Left renal pelvis (tissue), 4 donors: ENCODE data around the gene CYP26A1. TPM values are rescaled to one million over a fixed set of nuclear protein-coding genes. Genes with fewer than 3 reads are reported as not detected.

Source experiments
- DNase-seq, 4 donors: peaks; one replicate each; pipeline ENCODE4 v3.0.0-alpha.2; 2013; ENCODE audit warnings: low read depth in 4 of 4, low spot score in 3 of 4
- polyA plus RNA-seq, 4 donors: library from polyadenylated mRNA; unstranded; fragments of 120-200 nt; gene quantifications; one replicate each; pipeline ENCODE4 v1.2.1, GENCODE V29; 2013; ENCODE audit not compliant: insufficient read length in 4 of 4

The CYP26A1 gene
- polyA plus RNA-seq, 4 donors: 0.14 to 0.37 TPM; not detected in 2

DNA sequence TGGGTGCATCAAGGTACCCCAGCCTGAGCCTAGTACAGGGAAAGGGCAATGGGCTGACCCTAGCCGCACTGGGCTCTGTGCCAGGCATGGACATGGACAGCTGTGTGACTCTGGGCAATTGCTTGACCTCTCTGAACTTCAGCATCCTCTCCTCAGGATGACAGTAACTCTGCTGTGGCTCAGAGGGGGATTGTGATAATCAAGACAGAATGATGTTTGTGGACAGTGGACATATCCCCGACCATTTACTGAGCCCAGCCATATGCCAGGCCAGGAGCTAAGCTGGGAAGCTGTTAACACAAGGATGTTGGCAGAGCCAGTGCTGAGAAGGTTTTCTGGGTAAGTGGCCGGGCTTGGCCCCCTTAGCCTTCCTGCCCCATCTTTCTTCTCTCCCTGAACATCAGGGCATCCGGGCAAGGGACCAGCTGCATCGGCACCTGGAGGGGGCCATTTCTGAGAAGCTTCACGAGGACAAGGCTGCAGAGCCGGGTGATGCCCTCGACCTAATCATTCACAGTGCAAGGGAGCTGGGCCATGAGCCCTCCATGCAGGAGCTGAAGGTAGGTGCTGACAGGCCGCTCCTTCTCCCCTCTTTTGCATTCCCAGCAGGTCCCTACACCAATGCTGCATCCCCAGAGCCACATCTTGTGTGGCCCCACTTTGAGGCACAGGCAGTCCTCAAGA, 9.6 kb upstream of the CYP26A1 start:
- DNase-seq: no peak

DNA sequence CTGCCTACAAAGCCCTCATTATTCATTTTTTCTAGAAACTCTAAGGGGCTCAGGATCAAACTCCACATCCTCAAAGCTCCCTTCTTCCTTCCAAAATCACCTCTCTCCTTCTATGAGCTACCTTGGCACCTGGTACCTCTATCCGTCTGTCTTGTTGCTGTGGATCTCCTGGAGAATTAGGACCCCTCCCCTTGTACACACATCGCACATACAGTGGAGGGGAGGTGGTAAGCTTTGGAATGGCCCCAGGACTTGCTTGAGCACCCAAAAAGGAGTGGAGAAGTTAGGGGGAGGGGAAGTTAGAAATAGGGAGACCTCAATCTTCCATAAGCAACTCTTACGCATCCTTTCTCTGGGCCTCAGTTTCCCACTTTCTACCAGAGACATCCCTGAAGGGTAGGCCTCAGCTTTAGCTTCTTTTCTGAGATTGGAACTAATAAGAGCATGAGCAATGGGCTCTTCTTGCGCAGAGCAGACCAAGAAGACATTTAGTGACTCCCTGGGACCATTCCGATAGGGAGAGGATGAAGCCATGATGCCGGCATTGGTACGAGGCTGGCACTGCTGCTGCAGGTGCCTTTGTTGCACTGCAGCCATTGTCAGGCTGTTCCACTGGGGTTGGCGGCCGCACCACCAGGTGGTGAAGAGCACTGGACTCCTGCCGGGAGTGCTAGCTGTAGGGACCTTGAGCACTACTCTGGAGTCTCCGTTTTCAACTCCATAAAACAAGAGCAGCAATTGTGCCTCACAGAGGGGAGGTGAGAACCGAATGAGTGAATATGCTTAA, 8.6 kb upstream of the CYP26A1 start:
- no peak for DNase-seq

GRCh38 chr10:93065675-93066543, 7.8 kb upstream of the CYP26A1 start:
- DNase-seq: no peak

DNA sequence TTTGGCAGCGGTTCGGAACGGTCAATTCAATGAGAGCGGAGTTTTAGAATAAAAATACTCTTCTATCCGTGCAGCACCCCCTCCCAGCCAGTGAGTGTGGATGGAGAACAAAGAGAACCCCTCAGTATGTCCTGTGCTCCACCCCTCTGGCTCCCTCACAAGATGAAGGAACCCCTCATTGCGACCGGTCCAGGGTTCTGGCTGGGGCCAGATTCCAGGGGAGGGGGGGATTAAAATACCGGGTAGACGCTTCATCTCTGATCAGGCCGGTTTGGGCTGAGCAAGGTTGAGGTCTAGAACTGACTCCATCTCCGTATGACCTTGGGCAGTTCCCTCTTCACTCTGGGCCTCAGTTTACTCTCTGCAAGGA, 7.2 kb upstream of the CYP26A1 start:
- DNase-seq: no peak

GRCh38 chr10:93067443-93068365, 6.0 kb upstream of the CYP26A1 start:
- no peak for DNase-seq

DNA sequence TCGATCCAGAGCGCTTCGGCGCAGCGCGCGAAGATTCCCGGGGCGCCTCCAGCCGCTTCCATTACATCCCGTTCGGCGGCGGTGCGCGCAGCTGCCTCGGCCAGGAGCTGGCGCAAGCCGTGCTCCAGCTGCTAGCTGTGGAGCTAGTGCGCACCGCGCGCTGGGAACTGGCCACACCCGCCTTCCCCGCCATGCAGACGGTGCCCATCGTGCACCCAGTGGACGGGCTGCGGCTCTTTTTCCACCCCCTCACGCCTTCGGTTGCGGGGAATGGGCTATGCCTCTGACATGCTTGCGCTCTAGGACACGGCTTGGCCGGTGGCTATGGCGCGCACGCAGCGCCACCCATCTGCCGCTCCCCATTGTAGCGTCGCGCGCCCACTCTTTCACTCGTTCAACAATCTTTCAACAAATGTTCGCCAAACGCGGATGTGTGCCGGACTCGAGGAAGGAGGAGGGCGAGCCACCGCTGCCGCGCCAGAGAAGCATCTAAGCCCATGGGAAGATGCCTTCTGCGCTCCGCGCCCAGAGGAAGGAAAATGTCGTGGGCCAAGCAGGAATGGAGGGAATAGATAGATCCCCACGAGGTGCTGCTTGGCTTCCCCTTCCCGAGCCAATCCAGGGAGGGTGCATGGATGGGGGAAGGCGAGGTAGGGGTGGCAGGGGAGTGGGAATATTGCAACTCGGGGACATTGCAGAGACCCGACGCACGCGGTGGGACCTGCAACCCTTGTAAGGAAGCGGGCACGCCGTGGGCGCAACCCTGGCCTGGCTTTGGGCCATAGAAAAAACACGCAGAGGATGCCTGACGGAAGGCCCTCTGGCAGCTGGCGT, 5.1 kb upstream of the CYP26A1 start:
- no peak for DNase-seq

- DNase-seq: no peak
Measured at GRCh38 chr10:93069245-93069561, 4.5 kb upstream of the CYP26A1 start.

- no peak for DNase-seq
Measured at GRCh38 chr10:93070378-93071176, 3.1 kb upstream of the CYP26A1 start.

DNA sequence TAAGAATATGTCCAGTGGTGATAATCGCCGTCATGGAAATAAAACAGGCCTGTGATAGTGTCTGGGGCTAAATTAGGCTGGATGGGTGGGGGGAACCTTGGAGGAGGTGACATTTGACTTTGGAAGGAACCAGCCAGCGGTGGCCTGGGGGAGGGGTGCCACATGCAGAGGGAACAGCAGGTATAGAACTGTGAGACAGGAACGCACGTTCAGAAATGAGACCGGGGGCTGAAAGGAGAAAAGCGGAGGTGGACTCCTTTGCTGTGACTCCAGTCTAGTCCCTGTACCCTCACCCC, 2.6 kb upstream of the CYP26A1 start:
- DNase-seq: no peak

- no peak for DNase-seq
Measured at GRCh38 chr10:93071674-93072224, 1.9 kb upstream of the CYP26A1 start.

GRCh38 chr10:93072225-93072712, 1.4 kb upstream of the CYP26A1 start:
- no peak for DNase-seq

GRCh38 chr10:93072713-93073538, 767 bp upstream of the CYP26A1 start:
- DNase-seq: no peak

- DNase-seq: no peak
Measured at GRCh38 chr10:93074147-93074596, 479 bp downstream of the CYP26A1 start.

DNA sequence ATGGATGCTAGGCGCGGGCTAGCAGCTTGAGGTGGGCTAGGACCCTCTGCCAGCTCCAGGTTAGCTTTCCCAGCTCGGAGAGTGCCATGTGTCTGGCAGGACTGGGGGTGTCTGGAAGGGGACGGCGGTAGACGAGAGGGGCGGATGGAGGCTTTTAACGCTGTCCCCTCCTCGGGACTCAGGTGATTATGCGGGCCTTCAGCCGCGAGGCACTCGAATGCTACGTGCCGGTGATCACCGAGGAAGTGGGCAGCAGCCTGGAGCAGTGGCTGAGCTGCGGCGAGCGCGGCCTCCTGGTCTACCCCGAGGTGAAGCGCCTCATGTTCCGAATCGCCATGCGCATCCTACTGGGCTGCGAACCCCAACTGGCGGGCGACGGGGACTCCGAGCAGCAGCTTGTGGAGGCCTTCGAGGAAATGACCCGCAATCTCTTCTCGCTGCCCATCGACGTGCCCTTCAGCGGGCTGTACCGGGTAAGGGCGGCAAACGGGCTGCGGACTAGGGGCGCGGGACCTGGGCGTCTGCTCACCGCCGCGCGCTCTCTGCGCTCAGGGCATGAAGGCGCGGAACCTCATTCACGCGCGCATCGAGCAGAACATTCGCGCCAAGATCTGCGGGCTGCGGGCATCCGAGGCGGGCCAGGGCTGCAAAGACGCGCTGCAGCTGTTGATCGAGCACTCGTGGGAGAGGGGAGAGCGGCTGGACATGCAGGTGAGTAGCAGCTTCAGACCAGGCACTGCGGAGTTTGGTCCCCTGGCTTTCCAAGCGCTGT, 1.1 kb downstream of the CYP26A1 start:
- no peak for DNase-seq

DNA sequence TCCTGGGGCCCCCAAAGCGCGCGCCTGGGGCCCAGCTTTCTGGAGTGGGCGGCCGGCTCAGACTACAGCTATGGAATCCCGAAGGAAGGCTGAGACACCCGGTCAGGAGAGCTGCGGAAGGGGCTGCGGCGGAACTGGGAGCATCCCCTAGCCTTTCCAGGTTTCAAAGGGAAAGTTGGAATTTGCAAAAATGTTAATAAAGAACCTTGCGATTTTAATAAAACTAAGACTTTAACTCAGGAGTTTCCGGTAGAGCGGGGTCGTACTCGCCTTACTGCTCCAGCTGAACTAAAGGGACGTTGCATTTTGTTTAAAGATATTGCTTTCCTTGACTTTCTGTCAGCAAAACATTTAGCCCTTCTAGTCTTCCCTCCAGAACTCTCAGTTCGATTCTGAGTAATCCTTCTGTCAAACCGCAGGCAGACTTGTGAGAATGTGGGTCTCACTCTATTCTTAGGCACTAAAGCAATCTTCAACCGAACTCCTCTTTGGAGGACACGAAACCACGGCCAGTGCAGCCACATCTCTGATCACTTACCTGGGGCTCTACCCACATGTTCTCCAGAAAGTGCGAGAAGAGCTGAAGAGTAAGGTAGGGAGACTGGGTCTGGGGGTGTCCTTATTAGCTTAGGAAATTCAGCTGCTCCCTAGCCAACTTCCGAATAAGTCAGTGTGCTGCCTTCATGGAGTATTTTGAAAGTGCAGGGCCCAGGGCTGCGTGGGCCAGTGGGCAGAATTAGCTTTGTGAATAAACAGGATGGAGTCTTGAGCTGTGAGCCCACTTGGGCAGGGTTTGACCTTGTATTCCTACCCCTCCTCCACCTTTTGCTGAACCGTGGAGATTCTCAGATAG, 1.9 kb downstream of the CYP26A1 start:
- DNase-seq: no peak

DNA sequence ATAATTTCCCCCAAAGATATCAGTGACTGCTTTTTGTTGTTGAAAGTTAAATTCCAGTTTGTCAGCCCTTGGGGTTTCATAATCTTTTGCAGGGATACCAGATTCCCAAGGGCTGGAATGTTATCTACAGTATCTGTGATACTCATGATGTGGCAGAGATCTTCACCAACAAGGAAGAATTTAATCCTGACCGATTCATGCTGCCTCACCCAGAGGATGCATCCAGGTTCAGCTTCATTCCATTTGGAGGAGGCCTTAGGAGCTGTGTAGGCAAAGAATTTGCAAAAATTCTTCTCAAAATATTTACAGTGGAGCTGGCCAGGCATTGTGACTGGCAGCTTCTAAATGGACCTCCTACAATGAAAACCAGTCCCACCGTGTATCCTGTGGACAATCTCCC, 3.2 kb downstream of the CYP26A1 start:
- DNase-seq: no peak
